Large intestine (tissue), 12 donors: ENCODE measurements around the gene ZNF433. TPM values are rescaled to one million over a fixed set of nuclear protein-coding genes. Genes with fewer than 3 reads are reported as not detected.
"Not testable (repeated sequence)": the region's sequence is repeated elsewhere in the genome, so short reads cannot be mapped to it uniquely, and the experiment has no call there.

Experiments
- DNase-seq, 2 donors: peaks; one replicate each; pipeline versions ENCODE4 v3.0.0 to v3.0.0-alpha.2; 2013
- H3K27ac ChIP-seq: one replicate; pipeline ENCODE4 v1.5.1; 2013; ENCODE audit warnings: low read length
- H3K27me3 ChIP-seq: 2 replicates; pipeline ENCODE4 v1.6.1; 2013; ENCODE audit warnings: low read length; ENCODE audit not compliant: control insufficient read depth, insufficient read depth
- H3K36me3 ChIP-seq: 2 replicates; pipeline ENCODE4 v1.6.1; 2013; ENCODE audit warnings: low read length; ENCODE audit not compliant: control insufficient read depth, insufficient read depth
- H3K4me1 ChIP-seq: one replicate; pipeline ENCODE4 v1.6.1; 2013; ENCODE audit warnings: low read length; ENCODE audit not compliant: control insufficient read depth, insufficient read depth
- H3K4me3 ChIP-seq: one replicate; pipeline ENCODE4 v1.5.1; 2013; ENCODE audit warnings: low read length
- H3K9me3 ChIP-seq: one replicate; pipeline ENCODE4 v1.6.1; 2013; ENCODE audit warnings: mild to moderate bottlenecking, low read depth, low read length, moderate library complexity; ENCODE audit not compliant: control insufficient read depth
- WGBS: methylation state at CpG from one replicate; pipeline ENCODE4 v1.1.5; 2013; ENCODE audit warnings: low lambda C conversion rate; ENCODE audit not compliant: insufficient coverage; 5-methylcytosine and 5-hydroxymethylcytosine counted together
- long read RNA-seq, 11 donors: transcript quantifications; one replicate each; lab custom pipeline, GENCODE V29; 2026
- polyA plus RNA-seq: library from polyadenylated mRNA; unstranded; fragments of 120-200 nt; gene quantifications from one replicate; pipeline ENCODE4 v1.2.1, GENCODE V29; 2013

The ZNF433 gene
- polyA plus RNA-seq: 6.4 TPM
- long read RNA-seq, donor 1, partial matches to known transcripts: 0 of 1 reads
- long read RNA-seq, donor 1, other reads (novel, unspliced or antisense): 0 of 1 reads
- long read RNA-seq, donor 2, partial matches to known transcripts: 0 of 3 reads
- long read RNA-seq, donor 2, other reads (novel, unspliced or antisense): 0 of 3 reads
- long read RNA-seq, donor 3: 0 reads
- long read RNA-seq, donor 4: 0 reads
- long read RNA-seq, donor 5, partial matches to known transcripts: 0 of 4 reads
- long read RNA-seq, donor 5, other reads (novel, unspliced or antisense): 0 of 4 reads
- long read RNA-seq, donor 6, partial matches to known transcripts: 0 of 1 reads
- long read RNA-seq, donor 6, other reads (novel, unspliced or antisense): 0 of 1 reads
- long read RNA-seq, donor 7, partial matches to known transcripts: 0 of 1 reads
- long read RNA-seq, donor 7, other reads (novel, unspliced or antisense): 0 of 1 reads
- long read RNA-seq, donor 8, partial matches to known transcripts: 0 of 3 reads
- long read RNA-seq, donor 8, other reads (novel, unspliced or antisense): 0 of 3 reads
- long read RNA-seq, donor 9: 0 reads
- long read RNA-seq, donor 10, partial matches to known transcripts: 0 of 4 reads
- long read RNA-seq, donor 10, other reads (novel, unspliced or antisense): 0 of 4 reads
- long read RNA-seq, donor 11, partial matches to known transcripts: 0 of 1 reads
- long read RNA-seq, donor 11, other reads (novel, unspliced or antisense): 0 of 1 reads

DNA sequence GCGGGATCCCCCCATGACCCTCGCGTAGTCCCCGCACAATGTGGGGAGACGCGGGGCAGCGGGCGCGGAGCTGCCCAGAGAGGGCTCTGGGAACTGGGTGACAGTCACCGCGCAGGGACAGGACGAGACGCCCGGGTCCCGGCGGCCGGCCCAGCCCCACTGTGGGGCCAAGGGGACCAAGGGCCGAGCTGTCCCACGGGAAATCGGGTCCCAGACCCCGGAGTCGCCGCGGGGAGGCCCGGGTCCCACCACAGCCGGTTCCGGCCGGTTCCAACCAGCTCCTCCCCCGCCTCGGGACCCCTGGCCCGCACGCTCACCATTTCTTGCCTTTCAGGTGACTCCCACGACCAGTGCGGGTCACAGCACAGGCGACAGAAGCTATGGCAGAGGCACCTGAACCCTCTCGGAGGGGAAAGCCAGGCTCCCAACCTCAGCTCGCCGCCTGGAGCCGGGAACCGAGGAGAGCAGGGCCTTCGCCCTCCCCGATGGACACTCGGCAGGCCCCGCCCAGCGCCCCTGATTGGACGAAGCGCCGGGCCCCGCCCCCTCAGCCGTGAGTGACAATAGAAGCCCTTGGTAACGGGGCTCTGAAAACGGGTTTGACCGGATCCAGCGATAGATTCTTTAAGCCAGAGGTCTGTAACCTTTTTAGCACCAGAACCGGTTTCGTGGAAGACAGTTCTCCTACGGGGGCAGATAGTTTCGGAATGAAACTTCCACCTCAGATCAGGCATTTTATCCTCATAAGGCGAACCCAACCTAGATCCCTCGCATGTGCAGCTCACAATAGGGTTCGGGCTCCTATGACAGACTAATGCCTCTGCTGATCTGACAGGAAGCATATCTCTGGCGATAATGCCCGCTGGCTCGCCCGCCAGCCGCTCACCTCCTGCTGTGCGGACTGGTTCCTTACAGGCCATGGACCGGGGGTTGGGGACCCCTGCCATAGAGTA, at the start of gene ZNF433:
ZNF433 (minus strand) TSS at position 460 of the 953 bp plus-strand sequence; CDS start at position 320, 140 bp downstream.
- peak within 1 kb of the TSS; percentile 78 for H3K4me3 ChIP-seq
- no peaks in the 10 kb centered on the region for H3K36me3 ChIP-seq
- peak within 1 kb of the TSS; percentile 74 for H3K27ac ChIP-seq
- peak; percentile 89 to 94 for DNase-seq
- no peaks in the 10 kb centered on the region for H3K9me3 ChIP-seq
- no peaks in the 10 kb centered on the region for H3K27me3 ChIP-seq
- H3K4me1 ChIP-seq: no peaks in the 10 kb centered on the region
- WGBS: no CpG with 5 or more reads among the region's 68 CpGs

DNA sequence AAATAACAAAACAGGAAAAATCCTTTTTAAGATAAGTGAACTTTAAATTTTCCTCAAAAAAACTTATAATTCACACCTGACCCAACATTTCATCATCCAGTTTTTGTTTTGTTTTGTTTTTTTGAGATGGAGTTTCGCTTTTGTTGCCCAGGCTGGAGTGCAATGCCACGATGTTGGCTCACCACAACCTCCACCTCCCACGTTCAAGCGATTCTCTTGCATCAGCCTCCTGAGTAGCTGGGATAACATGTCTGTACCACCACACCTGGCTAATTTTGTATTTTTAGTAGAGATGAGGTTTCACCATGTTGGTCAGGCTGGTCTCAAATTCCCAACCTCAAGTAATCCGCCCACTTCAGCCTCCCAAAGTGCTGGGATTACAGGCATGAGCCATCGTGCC, 47.9 kb upstream of the ZNF433 start:
- H3K4me1 ChIP-seq, H3K36me3 ChIP-seq, H3K4me3 ChIP-seq, DNase-seq, H3K27me3 ChIP-seq, H3K27ac ChIP-seq: not testable (repeated sequence)
- H3K9me3 ChIP-seq: peaks cover 61% of the 10 kb centered on the region
- no CpG with 5 or more reads among the region's 6 CpGs for WGBS

DNA sequence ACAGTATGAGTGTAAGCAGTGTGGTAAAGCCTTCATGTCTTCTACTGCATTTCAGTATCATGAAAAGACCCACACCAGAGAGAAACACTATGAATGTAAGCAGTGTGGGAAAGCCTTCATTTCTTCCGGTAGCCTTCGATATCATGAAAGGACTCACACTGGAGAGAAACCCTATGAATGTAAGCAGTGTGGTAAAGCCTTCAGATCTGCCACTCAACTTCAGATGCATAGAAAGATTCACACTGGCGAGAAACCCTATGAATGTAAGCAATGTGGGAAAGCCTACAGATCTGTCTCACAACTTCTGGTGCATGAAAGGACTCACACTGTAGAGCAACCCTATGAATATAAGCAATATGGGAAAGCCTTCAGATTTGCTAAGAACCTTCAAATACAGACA, 41.9 kb upstream of the ZNF433 start:
- DNase-seq: no peak
- WGBS: no CpG with 5 or more reads among the region's 3 CpGs
- Histone ChIP-seq H3K27me3 (no peaks in the 10 kb centered on the region), H3K36me3 (peaks cover 47% of the 10 kb centered on the region), H3K4me3 (no peak overlapping the region), H3K27ac (no peak overlapping the region), H3K9me3 (peaks cover 69% of the 10 kb centered on the region), H3K4me1 (no peaks in the 10 kb centered on the region)

GRCh38 chr19:12076331-12076730, 40.9 kb upstream of the ZNF433 start:
- not testable (repeated sequence) for H3K27ac ChIP-seq, H3K4me1 ChIP-seq, H3K27me3 ChIP-seq, H3K4me3 ChIP-seq, DNase-seq
- WGBS: no CpG with 5 or more reads among the region's 3 CpGs
- Histone ChIP-seq H3K9me3 (peaks cover 70% of the 10 kb centered on the region), H3K36me3 (peaks cover 47% of the 10 kb centered on the region)

DNA sequence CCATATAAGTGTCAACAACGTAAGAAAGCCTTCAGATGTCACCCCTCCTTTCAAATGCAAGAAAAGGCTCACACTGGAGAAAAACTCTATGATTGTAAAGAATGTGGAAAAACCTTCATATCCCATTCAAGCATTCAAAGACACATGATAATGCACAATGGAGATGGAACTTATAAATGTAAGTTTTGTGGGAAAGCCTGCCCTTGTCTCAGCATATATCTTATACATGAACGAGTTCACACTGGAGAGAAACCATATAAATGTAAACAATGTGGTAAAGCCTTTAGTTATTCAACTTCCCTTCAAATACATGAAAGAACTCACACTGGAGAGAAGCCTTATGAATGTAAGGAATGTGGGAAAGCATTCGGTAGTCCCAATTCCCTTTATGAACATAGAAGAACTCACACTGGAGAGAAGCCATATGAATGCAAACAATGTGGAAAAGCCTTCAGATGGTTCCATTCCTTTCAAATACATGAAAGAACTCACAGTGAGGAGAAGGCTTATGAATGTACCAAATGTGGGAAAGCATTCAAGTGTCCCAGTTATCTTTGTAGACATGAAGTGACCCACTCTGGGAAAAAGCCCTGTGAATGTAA, 40.2 kb upstream of the ZNF433 start:
- no peaks in the 10 kb centered on the region for H3K4me1 ChIP-seq
- H3K4me3 ChIP-seq: no peak overlapping the region
- peaks cover 47% of the 10 kb centered on the region for H3K36me3 ChIP-seq
- no CpG with 5 or more reads among the region's 3 CpGs for WGBS
- no peaks in the 10 kb centered on the region for H3K27me3 ChIP-seq
- peaks cover 70% of the 10 kb centered on the region for H3K9me3 ChIP-seq
- no peak for DNase-seq
- H3K27ac ChIP-seq: no peak overlapping the region

- WGBS: no CpG with 5 or more reads among the region's 66 CpGs
- peaks cover 5% of the 10 kb centered on the region for H3K36me3 ChIP-seq
These were observed 29.4 kb upstream of the ZNF433 start, which contains the start of gene ZNF844 for GRCh38 chr19:12064590-12065538. Gene ZNF844, plus strand, starts transcription at chr19:12064731. Its CDS starts 143 bp downstream, at chr19:12064874.

DNA sequence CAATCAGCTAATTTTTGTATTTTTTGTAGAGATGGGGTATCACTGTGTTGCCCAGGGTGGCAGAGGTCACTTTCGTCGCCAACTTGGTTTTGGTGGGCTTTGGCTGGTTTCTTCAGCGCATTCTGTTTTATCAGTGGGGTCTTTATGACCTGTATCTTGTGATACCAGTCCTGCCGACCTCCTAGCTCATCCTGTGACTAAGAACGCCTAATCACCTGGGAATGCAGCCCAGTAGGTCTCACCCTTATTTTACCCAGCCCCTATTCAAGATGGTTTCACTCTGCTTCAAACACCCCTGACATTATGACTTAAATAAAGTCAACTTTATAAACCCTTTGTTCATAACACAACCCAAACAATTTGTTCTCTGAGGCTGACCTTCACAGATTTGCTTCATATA, 20.3 kb upstream of the ZNF433 start:
- H3K4me3 ChIP-seq: no peak overlapping the region

More at GRCh38 chr19:12064590-12065538, 29.4 kb upstream of the ZNF433 start, which contains the start of gene ZNF844:
- Histone ChIP-seq H3K4me1 (peaks cover 12% of the 10 kb centered on the region), H3K9me3 (peaks cover 42% of the 10 kb centered on the region), H3K4me3 (peak within 1 kb of the TSS; percentile 60), H3K27me3 (no peaks in the 10 kb centered on the region), H3K27ac (peak within 1 kb of the TSS; percentile 77)
- DNase-seq: peak; percentile 94 to 97

GRCh38 chr19:12052497-12053169, 17.2 kb upstream of the ZNF433 start, which contains the start of gene ZNF878:
Gene ZNF878, minus strand, starts transcription at chr19:12052961. Its CDS starts 160 bp downstream, at chr19:12052801.
- no CpG with 5 or more reads among the region's 46 CpGs for WGBS
- Histone ChIP-seq H3K27ac (peak within 1 kb of the TSS; percentile 67), H3K36me3 (no peaks in the 10 kb centered on the region), H3K4me1 (peaks cover 7% of the 10 kb centered on the region), H3K4me3 (peak within 1 kb of the TSS; percentile 82), H3K9me3 (no peaks in the 10 kb centered on the region), H3K27me3 (peaks cover 2% of the 10 kb centered on the region)
- DNase-seq: peak; percentile 78 to 90

More for the DNA sequence above, 20.3 kb upstream of the ZNF433 start:
- no peak for DNase-seq
- H3K36me3 ChIP-seq: no peaks in the 10 kb centered on the region
- H3K27me3 ChIP-seq: peaks cover 2% of the 10 kb centered on the region
- H3K27ac ChIP-seq: no peak overlapping the region
- peaks cover 7% of the 10 kb centered on the region for H3K4me1 ChIP-seq
- WGBS: 20% methylated on average over 1 of the region's 5 CpGs
- H3K9me3 ChIP-seq: no peaks in the 10 kb centered on the region
